GM12874 (cell line): ENCODE results near the gene KLHL2.
A peak's percentile ranks its signal among the peaks of the same experiment; 100 is the strongest.

Experiments used
- CTCF ChIP-seq: IDR thresholded peaks from 2 replicates; pipeline ENCODE4 v1.5.1; 2011; ENCODE audit warnings: low read depth, mild to moderate bottlenecking, control low read depth, low read length, moderate library complexity; ENCODE audit not compliant: insufficient read depth

KLHL2 gene

GRCh38 chr4:165347647-165348569, 140.5 kb downstream of the KLHL2 start:
- no peak for TF ChIP-seq CTCF

- 0 out of 2 replicates have a peak, but pooled peaks have one; percentile 20 for TF ChIP-seq CTCF
These were observed 144.2 kb downstream of the KLHL2 start for GRCh38 chr4:165351359-165352130.

GRCh38 chr4:165355900-165356300, 148.5 kb downstream of the KLHL2 start:
- peak; percentile 30 for TF ChIP-seq CTCF

- TF ChIP-seq CTCF: no peak
These were observed 152.1 kb downstream of the KLHL2 start for GRCh38 chr4:165359506-165359905.

GRCh38 chr4:165360041-165360695, 152.8 kb downstream of the KLHL2 start:
- no peak for TF ChIP-seq CTCF

GRCh38 chr4:165360985-165361670, 153.8 kb downstream of the KLHL2 start:
- TF ChIP-seq CTCF: no peak

GRCh38 chr4:165361810-165362209, 154.4 kb downstream of the KLHL2 start:
- no peak for TF ChIP-seq CTCF
